Progenitor cell of endocrine pancreas (in vitro differentiated cells): ENCODE measurements around the gene AKAP7. TPM values are rescaled to one million over a fixed set of nuclear protein-coding genes. Genes with fewer than 3 reads are reported as not detected.

ENCODE experiments used
- DNase-seq: peaks from one replicate; pipeline ENCODE4 v3.0.0; 2021; ENCODE audit warnings: low spot score; ENCODE audit not compliant: unreplicated experiment
- H3K27ac Mint-ChIP-seq: 2 replicates; pipeline ENCODE4 v1.8.0; 2021; ENCODE audit warnings: mild to moderate bottlenecking, moderate library complexity, mixed read lengths
- H3K27me3 Mint-ChIP-seq: 2 replicates; pipeline ENCODE4 v1.8.0; 2021; ENCODE audit warnings: mixed read lengths
- H3K36me3 Mint-ChIP-seq: 2 replicates; pipeline ENCODE4 v1.8.0; 2022; ENCODE audit warnings: mixed read lengths; ENCODE audit not compliant: insufficient read depth
- H3K4me1 Mint-ChIP-seq: 2 replicates; pipeline ENCODE4 v1.8.0; 2021; ENCODE audit warnings: low read depth, mixed read lengths
- H3K4me3 Mint-ChIP-seq: 2 replicates; pipeline ENCODE4 v1.8.0; 2021; ENCODE audit warnings: low read depth, mild to moderate bottlenecking, moderate library complexity, mixed read lengths
- H3K9me3 Mint-ChIP-seq: 2 replicates; pipeline ENCODE4 v1.8.0; 2021; ENCODE audit warnings: low read depth, mixed read lengths
- CTCF ChIP-seq: fragments of 200-600 bp; sonication (generic); IDR thresholded peaks from one replicate; pipeline ENCODE4 v1.5.0; 2021; ENCODE audit warnings: antibody characterized with exemption, mild to moderate bottlenecking; ENCODE audit not compliant: unreplicated experiment
- total RNA-seq: library from RNA; stranded (reverse); gene quantifications from 2 replicates; pipeline ENCODE4 v1.2.1, GENCODE V29; 2021

Gene AKAP7
- total RNA-seq, 1 donor from 2014 or later: 25.5 TPM

- no peaks in the 10 kb centered on the region for H3K27me3 Mint-ChIP-seq
- peaks cover 3% of the 10 kb centered on the region for H3K4me1 Mint-ChIP-seq
- no peak overlapping the region for H3K4me3 Mint-ChIP-seq
- no peak overlapping the region for H3K27ac Mint-ChIP-seq
- no peak for TF ChIP-seq CTCF
- H3K36me3 Mint-ChIP-seq: no peaks in the 10 kb centered on the region
- H3K9me3 Mint-ChIP-seq: peaks cover 12% of the 10 kb centered on the region
- no peak for DNase-seq
These were observed 32.0 kb upstream of the AKAP7 start for GRCh38 chr6:131103296-131103695.

GRCh38 chr6:131103901-131104300 lies 31.4 kb upstream of the AKAP7 start:
- no peak for TF ChIP-seq CTCF
- H3K4me1 Mint-ChIP-seq: peaks cover 3% of the 10 kb centered on the region
- no peaks in the 10 kb centered on the region for H3K27me3 Mint-ChIP-seq
- H3K4me3 Mint-ChIP-seq: no peak overlapping the region
- H3K9me3 Mint-ChIP-seq: peaks cover 12% of the 10 kb centered on the region
- H3K27ac Mint-ChIP-seq: no peak overlapping the region
- no peak for DNase-seq
- H3K36me3 Mint-ChIP-seq: no peaks in the 10 kb centered on the region

GRCh38 chr6:131107151-131107550 lies 28.1 kb upstream of the AKAP7 start:
- Mint-ChIP-seq H3K4me3 (no peak overlapping the region), H3K36me3 (no peaks in the 10 kb centered on the region), H3K27me3 (no peaks in the 10 kb centered on the region), H3K4me1 (peaks cover 3% of the 10 kb centered on the region), H3K27ac (no peak overlapping the region), H3K9me3 (no peaks in the 10 kb centered on the region)
- TF ChIP-seq CTCF: no peak
- no peak for DNase-seq

GRCh38 chr6:131112249-131112648 lies 23.0 kb upstream of the AKAP7 start:
- Mint-ChIP-seq H3K4me3 (no peak overlapping the region), H3K36me3 (no peaks in the 10 kb centered on the region), H3K4me1 (no peaks in the 10 kb centered on the region), H3K27me3 (no peaks in the 10 kb centered on the region), H3K9me3 (no peaks in the 10 kb centered on the region), H3K27ac (no peak overlapping the region)
- no peak for TF ChIP-seq CTCF
- no peak for DNase-seq

GRCh38 chr6:131115651-131116050 lies 19.6 kb upstream of the AKAP7 start:
- no peaks in the 10 kb centered on the region for H3K9me3 Mint-ChIP-seq
- no peaks in the 10 kb centered on the region for H3K4me1 Mint-ChIP-seq
- H3K36me3 Mint-ChIP-seq: no peaks in the 10 kb centered on the region
- H3K27me3 Mint-ChIP-seq: no peaks in the 10 kb centered on the region
- H3K27ac Mint-ChIP-seq: no peak overlapping the region
- no peak for TF ChIP-seq CTCF
- DNase-seq: no peak
- H3K4me3 Mint-ChIP-seq: no peak overlapping the region
